Transverse colon (tissue), 4 donors: ENCODE measurements around the gene TADA2A. TPM values are rescaled to one million over a fixed set of nuclear protein-coding genes. Genes with fewer than 3 reads are reported as not detected.
A peak's percentile ranks its signal among the peaks of the same experiment; 100 is the strongest.

Source experiments
- DNase-seq: peaks from one replicate; pipeline ENCODE4 v3.0.0-alpha.2; 2019
- H3K27ac ChIP-seq, 4 donors: fragments of 200-600 bp; sonication (generic); 2 replicates each; pipeline ENCODE4 v1.5.1; 2016 to 2018; ENCODE audit warnings: inconsistent platforms in 4 of 4
- H3K27me3 ChIP-seq: fragments of 200-600 bp; sonication (generic); 2 replicates; pipeline ENCODE4 v1.5.1; 2017; ENCODE audit warnings: inconsistent platforms
- H3K36me3 ChIP-seq, 4 donors: fragments of 200-600 bp; sonication (generic); 2 replicates each; pipeline ENCODE4 v1.5.1; 2017 to 2019; ENCODE audit warnings: inconsistent platforms in 4 of 4
- H3K4me1 ChIP-seq, 4 donors: fragments of 200-600 bp; sonication (generic); 2 replicates each; pipeline ENCODE4 v1.5.1; 2017 to 2020; ENCODE audit warnings: inconsistent platforms in 4 of 4
- H3K4me3 ChIP-seq, 4 donors: fragments of 200-600 bp; sonication (generic); 1 replicate in 1 of 4; 2 replicates in 3 of 4; pipeline versions ENCODE4 v1.5.1 to v1.6.1; 2017 to 2019; ENCODE audit warnings: inconsistent platforms in 4 of 4
- H3K9me3 ChIP-seq, 2 donors: fragments of 200-600 bp; sonication (generic); 2 replicates each; pipeline ENCODE4 v1.5.1; 2017 to 2019; ENCODE audit warnings: inconsistent platforms in 2 of 2
- EP300 ChIP-seq: sonication (generic); formaldehyde crosslinking; IDR thresholded peaks from one replicate; pipeline ENCODE4 v1.6.1; 2017; ENCODE audit warnings: antibody characterized with exemption, low read depth
- POLR2A ChIP-seq: fragments of 450-650 bp; IDR thresholded peaks from one replicate; pipeline ENCODE4 v1.6.1; 2016; ENCODE audit warnings: antibody characterized with exemption, mild to moderate bottlenecking, moderate library complexity
- POLR2AphosphoS5 ChIP-seq, 3 donors: sonication (generic); formaldehyde crosslinking; IDR thresholded peaks; one replicate each; pipeline ENCODE4 v1.6.1; 2016; ENCODE audit warnings: antibody characterized with exemption in 3 of 3
- WGBS, 2 donors: methylation state at CpG; one replicate each; pipeline ENCODE4 v1.1.5; 2018; ENCODE audit warnings: low coverage in 1 of 2; 5-methylcytosine and 5-hydroxymethylcytosine counted together
- in situ Hi-C, 4 donors: fragments of 200-750 bp; cut with MboI; loops; one replicate each; pipeline versions ENCODE4 v1.15.0 to v1.15.1; 2017; ENCODE audit warnings: low sequenced_read_pairs in 3 of 4, low pct_ligation_motif_present in 1 of 4, low pct_unique_long_range_greater_than_20kb in 1 of 4
- intact Hi-C: fragments of 100-400 bp; cut with DNase I; formaldehyde crosslinking; loops from one replicate; pipeline ENCODE4 v1.15.1; 2023; ENCODE audit warnings: low total_unique reads
- total RNA-seq, 4 donors: library from RNA; depleted of rRNA; stranded (reverse); fragments of >200 nt; gene quantifications; one replicate each; pipeline ENCODE4 v1.1.0, GENCODE V29; 2016
- TF ChIP-seq, protein P1 (sequence below), 5 experiments: fragments of 200-600 bp in 3 of 5; fragments of 450-650 bp in 2 of 5; sonication (generic) in 3 of 5; IDR thresholded peaks; 1 replicate in 2 of 5; 2 replicates in 3 of 5; pipeline ENCODE4 v1.5.1; 2016 to 2017; ENCODE audit warnings: antibody characterized with exemption in 5 of 5, inconsistent platforms in 3 of 5, mild to moderate bottlenecking in 2 of 5, moderate library complexity in 1 of 5

TADA2A gene
- total RNA-seq, 4 donors from 2014 or later, result 8.3 to 26.6 (median 12.4) TPM

DNA sequence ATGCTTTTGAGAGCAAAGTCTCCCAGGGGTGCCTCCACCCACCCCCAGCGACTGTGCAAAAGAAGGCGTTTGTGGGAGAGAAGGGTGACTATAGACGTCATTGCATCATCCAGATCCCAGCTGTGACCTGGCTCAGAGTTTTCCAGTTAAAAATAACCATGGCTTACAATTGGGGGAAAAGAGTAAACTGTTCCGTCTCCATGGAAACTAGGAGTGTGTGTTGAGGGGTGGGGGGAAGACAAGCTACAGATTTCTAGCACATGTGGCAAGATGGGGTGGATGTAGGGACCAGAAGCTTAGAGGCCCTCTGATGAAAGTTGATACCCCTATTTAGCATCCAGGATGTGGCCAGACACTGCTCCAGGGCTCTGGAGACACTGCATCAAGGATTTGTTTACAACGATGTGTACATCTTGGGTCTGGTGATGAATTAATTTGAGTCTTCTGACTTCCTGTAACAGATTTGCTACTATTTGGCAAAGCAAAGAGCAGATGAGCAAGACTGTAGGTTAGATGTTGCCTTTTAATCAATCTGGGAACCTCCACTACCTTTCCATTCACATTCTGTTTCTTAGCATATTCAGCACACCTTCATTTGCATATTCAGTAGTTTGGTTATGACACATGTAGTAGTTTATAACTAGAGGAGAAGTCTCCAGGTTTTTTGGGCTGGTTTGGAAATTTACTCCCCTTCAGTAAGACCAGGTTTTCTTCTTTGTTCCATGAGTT lies 76.8 kb downstream of the TADA2A start:
- TF ChIP-seq POLR2A (no peak), EP300 (no peak), POLR2AphosphoS5 (IDR thresholded peaks at IDR 0.05) (no peak)
- TF ChIP-seq, protein P1, sequence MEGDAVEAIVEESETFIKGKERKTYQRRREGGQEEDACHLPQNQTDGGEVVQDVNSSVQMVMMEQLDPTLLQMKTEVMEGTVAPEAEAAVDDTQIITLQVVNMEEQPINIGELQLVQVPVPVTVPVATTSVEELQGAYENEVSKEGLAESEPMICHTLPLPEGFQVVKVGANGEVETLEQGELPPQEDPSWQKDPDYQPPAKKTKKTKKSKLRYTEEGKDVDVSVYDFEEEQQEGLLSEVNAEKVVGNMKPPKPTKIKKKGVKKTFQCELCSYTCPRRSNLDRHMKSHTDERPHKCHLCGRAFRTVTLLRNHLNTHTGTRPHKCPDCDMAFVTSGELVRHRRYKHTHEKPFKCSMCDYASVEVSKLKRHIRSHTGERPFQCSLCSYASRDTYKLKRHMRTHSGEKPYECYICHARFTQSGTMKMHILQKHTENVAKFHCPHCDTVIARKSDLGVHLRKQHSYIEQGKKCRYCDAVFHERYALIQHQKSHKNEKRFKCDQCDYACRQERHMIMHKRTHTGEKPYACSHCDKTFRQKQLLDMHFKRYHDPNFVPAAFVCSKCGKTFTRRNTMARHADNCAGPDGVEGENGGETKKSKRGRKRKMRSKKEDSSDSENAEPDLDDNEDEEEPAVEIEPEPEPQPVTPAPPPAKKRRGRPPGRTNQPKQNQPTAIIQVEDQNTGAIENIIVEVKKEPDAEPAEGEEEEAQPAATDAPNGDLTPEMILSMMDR (IDR thresholded peaks at IDR 0.05), result no peak
- Histone ChIP-seq H3K36me3 (peaks cover 0 to 12% (median 5%) of the 10 kb centered on the region in 4 donors), H3K27ac (peak overlapping the region in 3 of 4 donors; percentile 4 to 27 (median 7)), H3K27me3 (no peaks in the 10 kb centered on the region), H3K4me3 (no peak overlapping the region), H3K9me3 (no peaks in the 10 kb centered on the region), H3K4me1 (peaks cover 0 to 8% (median 5%) of the 10 kb centered on the region in 4 donors)
- 30 to 71% methylated on average over 2 to 5 of the region's 5 CpGs for WGBS, 2 donors
- intact Hi-C loops, result no loop called here
- DNase-seq, result peak; percentile 19
- in situ Hi-C loops, result no loop called here

DNA sequence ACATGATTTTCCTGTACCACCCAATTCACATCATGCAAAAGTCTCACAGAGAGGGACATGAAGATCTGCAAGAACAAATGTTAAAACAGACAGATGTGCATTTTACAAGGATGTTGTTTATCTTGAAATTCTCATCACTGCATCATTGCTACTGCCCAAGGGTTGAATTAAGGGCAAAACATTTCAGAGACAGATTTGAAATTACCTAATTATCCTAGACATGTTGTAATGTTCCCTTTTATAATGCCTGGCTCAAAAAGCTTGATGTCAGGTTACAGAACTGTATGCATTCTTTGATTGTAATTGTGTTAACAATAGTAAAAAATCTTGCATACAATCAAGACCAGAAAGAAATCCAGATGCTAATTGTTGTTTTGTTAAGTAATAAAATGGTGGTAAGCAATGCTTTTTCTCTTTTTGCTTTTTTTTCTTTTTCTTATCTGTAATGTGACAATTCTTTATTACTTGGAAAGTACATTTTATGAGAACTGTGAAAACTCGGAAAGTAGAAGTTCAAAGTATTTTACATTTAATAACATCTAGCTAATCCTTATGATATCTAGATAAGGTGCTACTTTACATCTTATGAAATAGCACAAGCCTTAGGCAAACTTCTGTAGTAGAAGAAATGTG lies 79.4 kb downstream of the TADA2A start:
- in situ Hi-C loops, result no loop called here

DNA sequence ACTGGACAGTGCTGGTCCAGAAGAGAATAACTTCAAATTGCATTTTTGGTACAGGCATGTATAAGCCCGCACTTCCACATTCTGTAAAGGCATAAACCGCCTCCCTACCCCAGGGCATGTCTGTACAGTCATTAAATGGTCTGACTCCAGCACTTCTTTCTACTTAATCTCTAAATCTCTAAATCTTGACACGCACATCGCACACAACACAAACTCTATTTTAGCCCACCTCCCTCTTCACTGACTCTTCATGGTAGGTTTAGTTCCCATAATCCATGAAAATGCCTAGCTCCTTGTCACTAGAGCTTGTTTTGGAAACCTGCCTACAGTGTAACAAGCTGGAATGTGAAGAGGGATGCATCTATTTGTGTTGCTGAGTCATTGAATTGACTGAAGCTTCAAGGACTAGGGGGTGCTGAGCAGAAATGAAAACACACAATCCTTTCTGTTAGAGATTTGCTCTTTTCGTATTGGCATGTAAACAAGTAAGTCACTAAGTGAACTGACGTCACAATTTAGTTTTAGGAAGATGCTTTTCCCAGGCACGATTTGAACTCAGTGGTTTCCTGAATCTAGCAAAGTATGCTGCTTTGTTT lies 81.4 kb downstream of the TADA2A start:
- WGBS, 2 donors, result 35 to 43% methylated on average over 6 to 7 of the region's 7 CpGs
- TF ChIP-seq POLR2A (no peak), POLR2AphosphoS5 (IDR thresholded peaks at IDR 0.05) (peak in 2 of 3 donors; percentile 44 to 45)
- in situ Hi-C loops, result no loop called here
- intact Hi-C loops, result no loop called here
- no peak for DNase-seq
- Histone ChIP-seq H3K4me3 (peak overlapping the region in 2 of 4 donors; percentile 64 to 80), H3K4me1 (peaks cover 0 to 32% (median 23%) of the 10 kb centered on the region in 4 donors), H3K27me3 (no peaks in the 10 kb centered on the region), H3K36me3 (no peaks in the 10 kb centered on the region), H3K9me3 (no peaks in the 10 kb centered on the region), H3K27ac (peak overlapping the region; percentile 85 to 90 (median 88))

More for the DNA sequence above, 79.4 kb downstream of the TADA2A start:
- no peak overlapping the region for H3K4me3 ChIP-seq
- H3K4me1 ChIP-seq, result peaks cover 0 to 25% (median 13%) of the 10 kb centered on the region in 4 donors
- intact Hi-C loops, result no loop called here
- H3K27me3 ChIP-seq, result no peaks in the 10 kb centered on the region
- no peak overlapping the region for H3K27ac ChIP-seq
- TF ChIP-seq POLR2A (no peak), POLR2AphosphoS5 (IDR thresholded peaks at IDR 0.05) (no peak), EP300 (no peak)
- TF ChIP-seq, protein P1 (IDR thresholded peaks at IDR 0.05), result no peak
- H3K36me3 ChIP-seq, result no peaks in the 10 kb centered on the region
- DNase-seq, result no peak
- 44 to 67% methylated on average over 1 of the region's 1 CpG for WGBS, 2 donors
- H3K9me3 ChIP-seq, result no peaks in the 10 kb centered on the region

DNA sequence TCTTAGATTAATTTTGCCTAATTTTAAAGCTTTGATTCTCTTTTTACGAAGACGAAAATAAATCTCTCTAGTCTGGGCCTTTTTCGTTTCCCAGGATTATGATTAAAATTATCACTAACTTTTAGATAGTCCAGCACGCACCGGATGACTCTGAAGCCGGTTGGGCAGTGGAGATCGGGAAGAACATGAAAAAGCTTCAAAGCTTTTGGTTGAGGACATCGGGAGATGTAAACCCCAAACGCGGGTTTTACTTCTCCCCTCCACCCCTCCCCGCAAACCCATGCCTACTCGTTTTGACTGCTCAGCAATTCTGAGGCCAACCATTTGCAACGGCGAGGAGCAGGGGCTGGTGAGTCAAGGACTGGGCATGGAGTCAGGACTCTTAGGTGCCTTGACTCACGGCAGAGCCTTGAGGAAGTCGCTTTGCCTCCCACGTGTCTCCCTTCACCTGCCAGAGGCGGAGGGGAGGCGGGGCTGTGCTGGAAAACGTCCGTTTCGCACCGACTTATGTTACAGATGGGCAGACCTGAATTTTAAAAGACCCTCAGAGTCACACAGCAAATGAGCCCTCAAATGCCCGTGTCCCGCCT lies 82.0 kb downstream of the TADA2A start:
- Histone ChIP-seq H3K36me3 (no peaks in the 10 kb centered on the region), H3K4me3 (peak overlapping the region; percentile 60 to 85 (median 72)), H3K27me3 (no peaks in the 10 kb centered on the region), H3K27ac (peak overlapping the region; percentile 85 to 90 (median 88)), H3K9me3 (no peaks in the 10 kb centered on the region), H3K4me1 (peaks cover 0 to 32% (median 23%) of the 10 kb centered on the region in 4 donors)
- intact Hi-C loops, result no loop called here
- WGBS, 2 donors, result 2 to 3% methylated on average over 8 to 25 of the region's 25 CpGs
- in situ Hi-C loops, result no loop called here
- TF ChIP-seq, protein P1 (IDR thresholded peaks at IDR 0.05), result no peak
- TF ChIP-seq POLR2AphosphoS5 (IDR thresholded peaks at IDR 0.05) (peak; percentile 28 to 48 (median 32)), EP300 (no peak)
- peak; percentile 80 for DNase-seq
